Thyroid gland (tissue), 4 donors: ENCODE measurements around the gene FBXO21. TPM values are rescaled to one million over a fixed set of nuclear protein-coding genes. Genes with fewer than 3 reads are reported as not detected.
"Not testable (repeated sequence)": the region's sequence is repeated elsewhere in the genome, so short reads cannot be mapped to it uniquely, and the experiment has no call there.

Source experiments
- DNase-seq, 2 donors: peaks; one replicate each; pipeline ENCODE4 v3.0.0-alpha.2; 2019
- H3K27ac ChIP-seq, 3 donors: fragments of 200-600 bp; sonication (generic); 1 replicate in 2 of 3; 2 replicates in 1 of 3; pipeline ENCODE4 v1.5.1; 2016 to 2019; ENCODE audit warnings: mild to moderate bottlenecking in 1 of 3, moderate library complexity in 1 of 3
- H3K27me3 ChIP-seq: fragments of 200-600 bp; sonication (generic); one replicate; pipeline ENCODE4 v1.5.1; 2019
- H3K36me3 ChIP-seq, 2 donors: fragments of 200-600 bp; sonication (generic); one replicate each; pipeline ENCODE4 v1.5.1; 2016 to 2019
- H3K4me1 ChIP-seq, 2 donors: fragments of 200-600 bp; sonication (generic); one replicate each; pipeline ENCODE4 v1.5.1; 2017 to 2019
- H3K4me3 ChIP-seq, 3 donors: fragments of 200-600 bp; sonication (generic); replicated peaks in 1 of 3; 1 replicate in 2 of 3; 2 replicates in 1 of 3; pipeline ENCODE4 v1.5.1; 2016; ENCODE audit warnings: mild to moderate bottlenecking in 1 of 3
- H3K9me3 ChIP-seq: fragments of 200-600 bp; sonication (generic); one replicate; pipeline ENCODE4 v1.5.1; 2017
- CTCF ChIP-seq, 6 experiments: fragments of 200-600 bp in 3 of 6; fragments of 450-650 bp in 3 of 6; sonication (generic) in 3 of 6; IDR thresholded peaks; one replicate each; pipeline ENCODE4 v1.5.1; 2016 to 2019; ENCODE audit warnings: antibody characterized with exemption in 6 of 6, mild to moderate bottlenecking in 2 of 6, inconsistent platforms in 1 of 6, moderate library complexity in 1 of 6
- POLR2A ChIP-seq, 2 donors: fragments of 450-650 bp; IDR thresholded peaks; one replicate each; pipeline ENCODE4 v1.6.1; 2017; ENCODE audit warnings: antibody characterized with exemption in 2 of 2, mild to moderate bottlenecking in 2 of 2, moderate library complexity in 1 of 2
- WGBS, 2 donors: methylation state at CpG; one replicate each; pipeline ENCODE4 v1.1.5; 2017; 5-methylcytosine and 5-hydroxymethylcytosine counted together
- intact Hi-C: fragments of 100-400 bp; cut with DNase I; formaldehyde crosslinking; loops from one replicate; pipeline ENCODE4 v1.15.1; 2023
- total RNA-seq, 4 donors: library from RNA; depleted of rRNA; stranded (reverse); fragments of >200 nt; gene quantifications; one replicate each; pipeline ENCODE4 v1.2.3, GENCODE V29; 2016

The FBXO21 gene
- total RNA-seq, 4 donors from 2014 or later, result 90.6 to 298 (median 196) TPM

- no peak for DNase-seq
- H3K27me3 ChIP-seq, result no peaks in the 10 kb centered on the region
- 91 to 94% methylated on average over 3 of the region's 3 CpGs for WGBS, 2 donors
- intact Hi-C loops, result no loop called here
- H3K4me3 ChIP-seq, result no peak overlapping the region
- H3K4me1 ChIP-seq, result peaks cover 6 to 7% of the 10 kb centered on the region in 2 donors
- H3K9me3 ChIP-seq, result no peaks in the 10 kb centered on the region
- TF ChIP-seq POLR2A (IDR thresholded peaks at IDR 0.05), result no peak
- H3K27ac ChIP-seq, result no peak overlapping the region
- H3K36me3 ChIP-seq, result peaks cover 6 to 26% of the 10 kb centered on the region in 2 donors
These were observed 7.4 kb downstream of the FBXO21 start for GRCh38 chr12:117182866-117183265.

DNA sequence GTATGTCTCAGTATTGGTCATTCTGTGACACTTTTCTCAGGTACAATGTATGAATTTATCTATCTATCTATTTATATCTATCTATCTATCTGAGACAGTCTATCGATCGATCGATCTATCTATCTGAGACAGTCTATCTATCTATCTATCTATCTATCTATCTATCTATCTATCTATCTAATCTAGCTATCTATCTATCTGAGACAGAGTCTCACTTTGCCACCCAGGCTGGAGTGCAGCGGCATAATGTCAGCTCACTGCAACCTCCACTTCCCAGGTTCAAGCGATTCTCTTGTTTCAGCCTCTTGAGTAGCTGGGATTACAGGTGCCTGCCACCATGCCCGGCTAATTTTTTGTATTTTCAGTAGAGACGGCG, 8.8 kb downstream of the FBXO21 start:
- H3K9me3 ChIP-seq, H3K27me3 ChIP-seq, H3K4me1 ChIP-seq, H3K4me3 ChIP-seq, DNase-seq, intact Hi-C loops, H3K27ac ChIP-seq: not testable (repeated sequence)
- peaks cover 13 to 29% of the 10 kb centered on the region in 2 donors for H3K36me3 ChIP-seq
- whole genome bisulfite sequencing, 2 donors, result 94 to 98% methylated on average over 8 of the region's 8 CpGs

DNA sequence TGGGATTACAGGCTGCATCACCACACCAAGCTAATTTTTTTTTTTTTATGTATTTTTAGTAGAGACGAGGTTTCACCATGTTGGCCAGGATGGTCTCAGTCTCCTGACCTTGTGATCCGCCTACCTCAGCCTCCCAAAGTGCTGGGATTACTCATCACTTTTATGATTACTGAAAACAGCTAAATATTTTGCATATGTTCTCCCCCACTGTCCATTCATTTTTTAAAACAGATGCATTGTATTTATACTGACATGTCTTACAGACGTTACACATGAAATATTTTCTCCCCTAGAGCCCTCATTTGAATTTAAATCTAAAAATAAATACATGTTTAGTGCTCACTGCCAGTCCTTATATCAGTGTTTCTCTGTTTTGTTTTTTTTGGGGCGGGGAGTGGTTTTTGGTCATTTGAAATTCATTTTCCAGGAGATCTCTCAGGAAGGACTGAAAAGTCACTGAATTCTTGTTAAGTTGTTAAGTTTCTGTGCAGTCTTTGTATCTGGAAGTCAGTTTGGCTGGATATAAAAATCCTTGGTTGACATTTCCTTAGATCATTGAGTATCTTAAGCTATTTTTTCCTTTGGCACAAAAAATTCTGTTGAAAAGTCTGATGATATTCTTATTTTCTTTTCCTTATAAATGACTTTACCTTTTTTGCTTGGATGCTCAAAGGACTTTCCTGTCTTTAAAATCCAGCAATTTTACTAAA, 9.4 kb downstream of the FBXO21 start:
- H3K4me1 ChIP-seq, result no peaks in the 10 kb centered on the region
- H3K27ac ChIP-seq, result no peak overlapping the region
- peaks cover 19 to 34% of the 10 kb centered on the region in 2 donors for H3K36me3 ChIP-seq
- 80 to 96% methylated on average over 4 of the region's 4 CpGs for WGBS, 2 donors
- intact Hi-C loops, result no loop called here
- H3K27me3 ChIP-seq, result no peaks in the 10 kb centered on the region
- H3K4me3 ChIP-seq, result no peak overlapping the region
- H3K9me3 ChIP-seq, result no peaks in the 10 kb centered on the region
- DNase-seq, result no peak
- TF ChIP-seq CTCF (IDR thresholded peaks at IDR 0.05), result no peak
- no peak for TF ChIP-seq POLR2A (IDR thresholded peaks at IDR 0.05)

GRCh38 chr12:117178745-117179144, 11.5 kb downstream of the FBXO21 start:
- TF ChIP-seq POLR2A (IDR thresholded peaks at IDR 0.05) (no peak), CTCF (IDR thresholded peaks at IDR 0.05) (no peak)
- intact Hi-C loops, result no loop called here
- DNase-seq, result no peak
- Histone ChIP-seq H3K9me3 (no peaks in the 10 kb centered on the region), H3K27ac (no peak overlapping the region), H3K4me1 (no peaks in the 10 kb centered on the region), H3K4me3 (no peak overlapping the region), H3K27me3 (no peaks in the 10 kb centered on the region), H3K36me3 (peaks cover 38 to 44% of the 10 kb centered on the region in 2 donors)
- WGBS, 2 donors, result 93 to 96% methylated on average over 2 of the region's 2 CpGs

DNA sequence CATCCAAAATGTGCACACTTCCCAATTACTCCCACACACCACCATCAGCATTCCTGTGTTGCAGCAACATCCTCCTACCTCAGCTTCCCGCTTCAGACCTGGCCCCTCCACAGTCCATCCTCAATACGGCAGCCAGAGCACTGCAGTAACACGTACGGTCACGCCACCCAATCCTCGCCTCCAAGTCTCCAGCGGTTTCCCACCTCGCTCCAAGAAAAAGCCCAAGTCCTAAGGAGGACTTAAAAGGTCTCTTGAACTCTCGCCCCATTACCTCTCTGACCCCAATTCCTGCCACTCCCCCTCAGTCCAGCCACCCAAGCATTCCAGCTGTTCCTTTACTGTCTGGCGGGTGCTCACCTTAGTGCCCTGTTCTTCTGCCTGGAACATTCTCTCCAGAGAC, 12.0 kb downstream of the FBXO21 start:
- H3K4me3 ChIP-seq, result no peak overlapping the region
- H3K36me3 ChIP-seq, result peaks cover 42 to 48% of the 10 kb centered on the region in 2 donors
- no peak overlapping the region for H3K27ac ChIP-seq
- no peaks in the 10 kb centered on the region for H3K4me1 ChIP-seq
- DNase-seq, result no peak
- TF ChIP-seq POLR2A (IDR thresholded peaks at IDR 0.05), result no peak
- TF ChIP-seq CTCF (IDR thresholded peaks at IDR 0.05), result no peak
- intact Hi-C loops, result no loop called here
- H3K27me3 ChIP-seq, result no peaks in the 10 kb centered on the region
- H3K9me3 ChIP-seq, result no peaks in the 10 kb centered on the region
- 92 to 99% methylated on average over 10 of the region's 10 CpGs for WGBS, 2 donors

- Histone ChIP-seq H3K27me3 (no peaks in the 10 kb centered on the region), H3K4me1 (no peaks in the 10 kb centered on the region), H3K9me3 (no peaks in the 10 kb centered on the region), H3K4me3 (no peak overlapping the region), H3K36me3 (peaks cover 65 to 71% of the 10 kb centered on the region in 2 donors), H3K27ac (no peak overlapping the region)
- DNase-seq, result no peak
- intact Hi-C loops, result no loop called here
- WGBS, 2 donors, result 95 to 99% methylated on average over 3 of the region's 3 CpGs
- TF ChIP-seq CTCF (IDR thresholded peaks at IDR 0.05) (no peak), POLR2A (IDR thresholded peaks at IDR 0.05) (no peak)
These were observed 18.1 kb downstream of the FBXO21 start for GRCh38 chr12:117172168-117172567.
